ENCODE measurements around the gene FRAS1.
"Not testable (repeated sequence)": the region's sequence is repeated elsewhere in the genome, so short reads cannot be mapped to it uniquely, and the experiment has no call there.

The FRAS1 gene

GRCh38 chr4:78207541-78207940, 150.4 kb downstream of the FRAS1 start:
- no peak for DNase-seq (ENCODE audit: low read depth)
- H3K4me3 ChIP-seq (ENCODE audit: low read depth, low read length) = no peak overlapping the region
- TF ChIP-seq, protein P1, sequence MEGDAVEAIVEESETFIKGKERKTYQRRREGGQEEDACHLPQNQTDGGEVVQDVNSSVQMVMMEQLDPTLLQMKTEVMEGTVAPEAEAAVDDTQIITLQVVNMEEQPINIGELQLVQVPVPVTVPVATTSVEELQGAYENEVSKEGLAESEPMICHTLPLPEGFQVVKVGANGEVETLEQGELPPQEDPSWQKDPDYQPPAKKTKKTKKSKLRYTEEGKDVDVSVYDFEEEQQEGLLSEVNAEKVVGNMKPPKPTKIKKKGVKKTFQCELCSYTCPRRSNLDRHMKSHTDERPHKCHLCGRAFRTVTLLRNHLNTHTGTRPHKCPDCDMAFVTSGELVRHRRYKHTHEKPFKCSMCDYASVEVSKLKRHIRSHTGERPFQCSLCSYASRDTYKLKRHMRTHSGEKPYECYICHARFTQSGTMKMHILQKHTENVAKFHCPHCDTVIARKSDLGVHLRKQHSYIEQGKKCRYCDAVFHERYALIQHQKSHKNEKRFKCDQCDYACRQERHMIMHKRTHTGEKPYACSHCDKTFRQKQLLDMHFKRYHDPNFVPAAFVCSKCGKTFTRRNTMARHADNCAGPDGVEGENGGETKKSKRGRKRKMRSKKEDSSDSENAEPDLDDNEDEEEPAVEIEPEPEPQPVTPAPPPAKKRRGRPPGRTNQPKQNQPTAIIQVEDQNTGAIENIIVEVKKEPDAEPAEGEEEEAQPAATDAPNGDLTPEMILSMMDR (IDR thresholded peaks at IDR 0.05; ENCODE audit: low read depth, low read length, missing control alignments) = no peak

GRCh38 chr4:78207951-78208350, 150.8 kb downstream of the FRAS1 start:
- H3K4me3 ChIP-seq (ENCODE audit: low read depth, low read length) = no peak overlapping the region
- DNase-seq (ENCODE audit: low read depth) = no peak
- TF ChIP-seq, protein P1 (IDR thresholded peaks at IDR 0.05; ENCODE audit: low read depth, low read length, missing control alignments) = no peak

DNA sequence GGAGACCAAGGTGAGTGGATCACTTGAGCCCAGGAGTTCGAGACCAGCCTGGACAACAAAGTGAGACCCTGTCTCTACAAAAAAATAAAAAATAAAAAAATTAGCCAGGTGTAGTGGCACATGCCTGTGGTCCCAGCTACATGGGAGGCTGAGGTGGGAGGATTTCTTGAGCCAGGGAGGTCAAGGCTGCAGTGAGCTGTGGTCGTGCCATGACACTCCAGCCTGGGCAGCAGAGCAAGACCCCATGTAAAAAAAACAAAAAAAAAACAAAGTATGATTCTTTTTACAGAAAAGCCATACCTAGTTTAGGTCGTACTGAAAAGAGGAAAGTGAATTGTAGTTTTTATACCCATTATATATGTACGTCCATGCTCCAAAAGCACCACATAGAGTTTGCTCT, 151.8 kb downstream of the FRAS1 start:
- DNase-seq (ENCODE audit: low read depth); H3K4me3 ChIP-seq (ENCODE audit: low read depth, low read length): not testable (repeated sequence)

DNA sequence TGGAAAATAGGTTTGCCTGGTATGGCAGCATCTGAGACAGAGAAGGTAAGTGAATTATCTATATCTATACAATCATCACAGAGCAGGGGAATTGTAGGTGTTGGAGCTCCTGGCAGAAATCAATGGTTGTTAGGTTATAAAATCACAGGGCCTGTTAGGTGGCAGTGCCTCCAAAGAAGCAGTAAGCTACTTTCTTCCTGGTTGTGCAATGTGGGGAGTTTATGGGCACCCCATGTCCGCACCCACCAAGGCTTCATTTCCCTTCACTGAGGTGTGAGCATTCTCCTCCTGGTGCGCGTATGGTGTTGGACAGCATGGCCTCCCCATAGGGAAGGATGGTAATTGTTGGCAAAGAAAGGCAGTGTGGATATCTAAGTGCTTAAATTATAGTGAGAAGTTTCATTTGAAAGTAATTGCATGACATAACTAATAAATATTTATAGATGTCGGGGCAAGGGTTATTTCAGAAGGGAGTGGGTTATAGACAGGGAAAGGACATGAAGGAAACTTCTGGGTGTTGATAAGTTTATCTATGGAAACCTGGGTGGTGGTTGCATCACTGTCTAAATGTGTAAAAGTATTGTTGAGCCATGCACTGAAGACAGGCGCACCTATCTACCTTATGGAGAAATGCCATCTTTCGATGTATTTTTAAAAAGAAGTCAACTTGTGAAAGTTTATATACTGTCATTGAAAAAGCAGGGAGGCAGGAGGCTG, 153.7 kb downstream of the FRAS1 start:
- no peak overlapping the region for H3K4me3 ChIP-seq (ENCODE audit: low read depth, low read length)
- DNase-seq (ENCODE audit: low read depth) = no peak
- TF ChIP-seq, protein P1 (IDR thresholded peaks at IDR 0.05; ENCODE audit: low read depth, low read length, missing control alignments) = no peak

DNA sequence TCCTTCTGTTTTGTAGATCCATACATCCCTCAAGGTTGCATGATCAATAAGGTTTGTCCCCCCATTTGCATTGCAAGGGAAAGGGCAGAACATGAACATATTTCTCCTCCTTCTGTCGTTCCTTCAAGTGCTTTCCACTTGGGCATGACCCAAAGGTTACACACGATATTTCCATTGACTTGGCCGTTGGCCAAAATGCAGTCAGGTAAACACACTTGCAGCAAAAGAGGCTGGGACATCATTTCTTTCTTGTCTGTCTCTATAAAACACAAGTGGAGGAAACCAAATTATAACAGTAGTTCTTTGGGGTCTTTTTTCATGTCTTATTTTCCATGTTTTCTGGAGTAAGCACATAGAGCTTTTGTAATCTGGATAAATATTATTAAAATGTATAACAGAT, 156.1 kb downstream of the FRAS1 start:
- TF ChIP-seq, protein P1 (IDR thresholded peaks at IDR 0.05; ENCODE audit: low read depth, low read length, missing control alignments) = no peak
- DNase-seq (ENCODE audit: low read depth) = no peak
- H3K4me3 ChIP-seq (ENCODE audit: low read depth, low read length) = no peak overlapping the region

- H3K4me3 ChIP-seq (ENCODE audit: low read depth, low read length) = no peak overlapping the region
- TF ChIP-seq, protein P1 (IDR thresholded peaks at IDR 0.05; ENCODE audit: low read depth, low read length, missing control alignments) = no peak
- no peak for DNase-seq (ENCODE audit: low read depth)
These were observed 157.0 kb downstream of the FRAS1 start for GRCh38 chr4:78214078-78214477.

GRCh38 chr4:78217557-78217956, 160.4 kb downstream of the FRAS1 start:
- no peak for DNase-seq (ENCODE audit: low read depth)
- no peak overlapping the region for H3K4me3 ChIP-seq (ENCODE audit: low read depth, low read length)
- TF ChIP-seq, protein P1 (IDR thresholded peaks at IDR 0.05; ENCODE audit: low read depth, low read length, missing control alignments) = no peak
